GM03348 (cell line): ENCODE data around the gene FBXL19.

ENCODE experiments used
- DNase-seq: peaks from one replicate; pipeline ENCODE4 v3.0.0; 2012; ENCODE audit warnings: low spot score

Gene FBXL19

GRCh38 chr16:30944352-30944751 is 21.0 kb downstream of the FBXL19 start:
- no peak for DNase-seq

GRCh38 chr16:30946671-30947540 is 23.5 kb downstream of the FBXL19 start:
- DNase-seq, result no peak

- DNase-seq, result no peak
These were observed 24.1 kb downstream of the FBXL19 start for GRCh38 chr16:30947541-30947858.

- peak; percentile 94 for DNase-seq
These were observed 24.7 kb downstream of the FBXL19 start for GRCh38 chr16:30947859-30948666.

GRCh38 chr16:30948667-30949649 is 25.6 kb downstream of the FBXL19 start, which contains the start of gene ORAI3:
TSS of gene ORAI3 (plus strand) at chr16:30949068. CDS start at chr16:30949290, 222 bp downstream.
- DNase-seq, result peak; percentile 83

GRCh38 chr16:30949650-30950515 is 26.5 kb downstream of the FBXL19 start:
- DNase-seq, result peak; percentile 81

GRCh38 chr16:30950516-30951065 is 27.2 kb downstream of the FBXL19 start:
- no peak for DNase-seq

GRCh38 chr16:30951193-30951592 is 27.8 kb downstream of the FBXL19 start:
- DNase-seq, result no peak

- no peak for DNase-seq
These were observed 28.4 kb downstream of the FBXL19 start for GRCh38 chr16:30951750-30952149.

- no peak for DNase-seq
These were observed 29.7 kb downstream of the FBXL19 start for GRCh38 chr16:30953111-30953510.

GRCh38 chr16:30953511-30954124 is 30.2 kb downstream of the FBXL19 start:
- peak; percentile 59 for DNase-seq

GRCh38 chr16:30954993-30955392 is 31.6 kb downstream of the FBXL19 start:
- DNase-seq, result no peak

- peak; percentile 93 for DNase-seq
These were observed 33.5 kb downstream of the FBXL19 start for GRCh38 chr16:30956601-30957455.

- DNase-seq, result peak; percentile 97
These were observed 34.2 kb downstream of the FBXL19 start, which contains the start of gene SETD1A for GRCh38 chr16:30957456-30958174. TSS of gene SETD1A (plus strand) at chr16:30957754. CDS start at chr16:30958732, 978 bp downstream.

GRCh38 chr16:30958175-30959079 is 35.1 kb downstream of the FBXL19 start:
- DNase-seq, result peak; percentile 91

GRCh38 chr16:30961384-30961783 is 38.0 kb downstream of the FBXL19 start:
- no peak for DNase-seq

- DNase-seq, result no peak
These were observed 40.6 kb downstream of the FBXL19 start for GRCh38 chr16:30963925-30964511.
